ENCODE results near the gene ZBTB7C.

Gene ZBTB7C

GRCh38 chr18:48254077-48254602, 155.0 kb downstream of the ZBTB7C start:
- Histone ChIP-seq H3K4me3 (ENCODE audit: low read length, poor library complexity, severe bottlenecking) (no peak overlapping the region), H3K27me3 (ENCODE audit: insufficient read depth, low read length, poor library complexity, severe bottlenecking) (peaks cover 23% of the 10 kb centered on the region), H3K4me1 (ENCODE audit: insufficient read depth, low read length, poor library complexity, severe bottlenecking) (no peaks in the 10 kb centered on the region), H3K9ac (ENCODE audit: low read depth, low read length, poor library complexity, severe bottlenecking) (no peak overlapping the region), H3K9me3 (ENCODE audit: insufficient read depth, low read depth, low read length) (no peaks in the 10 kb centered on the region), H3K36me3 (ENCODE audit: insufficient read depth, low read length) (no peaks in the 10 kb centered on the region), H3F3A (ENCODE audit: low read depth) (no peaks in the 10 kb centered on the region), H2AFZ (ENCODE audit: low read length) (no peak overlapping the region), H3K79me2 (ENCODE audit: insufficient read depth, low read length) (no peaks in the 10 kb centered on the region), H4K20me1 (ENCODE audit: insufficient read depth, low read length, poor library complexity, severe bottlenecking) (no peaks in the 10 kb centered on the region), H3K9me2 (replicated peaks; ENCODE audit: low read depth, low read length) (no peaks in the 10 kb centered on the region), H3K4me2 (ENCODE audit: low read depth, low read length, poor library complexity, severe bottlenecking) (no peak overlapping the region)
- TF ChIP-seq CTCF (conservative IDR thresholded peaks at IDR 0.05; ENCODE audit: low read length) (no peak), EZH2phosphoT487 (IDR thresholded peaks at IDR 0.05; ENCODE audit: borderline replicate concordance) (no peak)

- H3K4me1 ChIP-seq (ENCODE audit: insufficient read depth, low read length, poor library complexity, severe bottlenecking), result no peaks in the 10 kb centered on the region
- TF ChIP-seq EZH2phosphoT487 (IDR thresholded peaks at IDR 0.05; ENCODE audit: borderline replicate concordance), result no peak
- no peak for TF ChIP-seq CTCF (conservative IDR thresholded peaks at IDR 0.05; ENCODE audit: low read length)
- peaks cover 22% of the 10 kb centered on the region for H3K27me3 ChIP-seq (ENCODE audit: insufficient read depth, low read length, poor library complexity, severe bottlenecking)
- H3K4me2 ChIP-seq (ENCODE audit: low read depth, low read length, poor library complexity, severe bottlenecking), result no peak overlapping the region
- H3K79me2 ChIP-seq (ENCODE audit: insufficient read depth, low read length), result no peaks in the 10 kb centered on the region
- H3K9ac ChIP-seq (ENCODE audit: low read depth, low read length, poor library complexity, severe bottlenecking), result no peak overlapping the region
- no peaks in the 10 kb centered on the region for H3F3A ChIP-seq (ENCODE audit: low read depth)
- no peaks in the 10 kb centered on the region for H3K9me2 ChIP-seq (replicated peaks; ENCODE audit: low read depth, low read length)
- no peaks in the 10 kb centered on the region for H4K20me1 ChIP-seq (ENCODE audit: insufficient read depth, low read length, poor library complexity, severe bottlenecking)
- H3K9me3 ChIP-seq (ENCODE audit: insufficient read depth, low read depth, low read length), result no peaks in the 10 kb centered on the region
- H2AFZ ChIP-seq (ENCODE audit: low read length), result no peak overlapping the region
- H3K36me3 ChIP-seq (ENCODE audit: insufficient read depth, low read length), result no peaks in the 10 kb centered on the region
- H3K4me3 ChIP-seq (ENCODE audit: low read length, poor library complexity, severe bottlenecking), result no peak overlapping the region
These were observed 156.7 kb downstream of the ZBTB7C start for GRCh38 chr18:48252525-48252924.

- no peaks in the 10 kb centered on the region for H3K9me2 ChIP-seq (replicated peaks; ENCODE audit: low read depth, low read length)
- no peak overlapping the region for H3K9ac ChIP-seq (ENCODE audit: low read depth, low read length, poor library complexity, severe bottlenecking)
- H3K4me1 ChIP-seq (ENCODE audit: insufficient read depth, low read length, poor library complexity, severe bottlenecking), result no peaks in the 10 kb centered on the region
- peaks cover 18% of the 10 kb centered on the region for H3K27me3 ChIP-seq (ENCODE audit: insufficient read depth, low read length, poor library complexity, severe bottlenecking)
- H3F3A ChIP-seq (ENCODE audit: low read depth), result no peaks in the 10 kb centered on the region
- H3K4me3 ChIP-seq (ENCODE audit: low read length, poor library complexity, severe bottlenecking), result no peak overlapping the region
- TF ChIP-seq CTCF (conservative IDR thresholded peaks at IDR 0.05; ENCODE audit: low read length) (no peak), EZH2phosphoT487 (IDR thresholded peaks at IDR 0.05; ENCODE audit: borderline replicate concordance) (no peak)
- no peaks in the 10 kb centered on the region for H3K9me3 ChIP-seq (ENCODE audit: insufficient read depth, low read depth, low read length)
- no peaks in the 10 kb centered on the region for H4K20me1 ChIP-seq (ENCODE audit: insufficient read depth, low read length, poor library complexity, severe bottlenecking)
- H3K4me2 ChIP-seq (ENCODE audit: low read depth, low read length, poor library complexity, severe bottlenecking), result no peak overlapping the region
- H2AFZ ChIP-seq (ENCODE audit: low read length), result no peak overlapping the region
- no peaks in the 10 kb centered on the region for H3K36me3 ChIP-seq (ENCODE audit: insufficient read depth, low read length)
- H3K79me2 ChIP-seq (ENCODE audit: insufficient read depth, low read length), result no peaks in the 10 kb centered on the region
These were observed 158.3 kb downstream of the ZBTB7C start for GRCh38 chr18:48250918-48251317.

All from Loucy (cell line).